Measurements from ENCODE around the gene CHTF18. TPM values are rescaled to one million over a fixed set of nuclear protein-coding genes. Genes with fewer than 3 reads are reported as not detected.

The CHTF18 gene
- polyA plus RNA-seq, 4 donors, result 16.0 to 47.6 (median 28.0) TPM

GRCh38 chr16:759110-759910 lies 29.1 kb upstream of the CHTF18 start:
- no peak for DNase-seq (ENCODE audit: low read depth in 4 of 4, low spot score in 2 of 4)

DNA sequence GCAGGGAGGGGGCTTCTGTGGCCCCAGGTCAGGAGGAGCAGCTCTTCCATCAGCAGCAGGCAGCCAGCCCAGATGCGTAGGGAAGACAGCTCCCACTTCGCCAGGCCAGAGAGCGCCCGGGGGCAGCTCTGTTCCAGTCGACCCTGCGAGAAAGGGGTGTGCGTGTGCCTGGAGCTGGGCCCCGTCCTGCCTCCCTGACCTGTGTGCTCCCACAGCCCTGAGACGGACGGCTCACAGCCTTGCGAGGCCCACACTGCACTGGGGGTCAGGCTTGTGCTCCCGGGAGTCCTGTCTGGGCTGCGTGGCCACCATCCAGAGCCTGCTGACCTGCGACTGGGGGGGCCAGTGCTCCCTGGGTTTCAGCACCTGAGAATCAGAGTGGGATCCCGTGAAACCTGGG lies 28.4 kb upstream of the CHTF18 start:
- no peak for DNase-seq (ENCODE audit: low read depth in 4 of 4, low spot score in 2 of 4)

DNA sequence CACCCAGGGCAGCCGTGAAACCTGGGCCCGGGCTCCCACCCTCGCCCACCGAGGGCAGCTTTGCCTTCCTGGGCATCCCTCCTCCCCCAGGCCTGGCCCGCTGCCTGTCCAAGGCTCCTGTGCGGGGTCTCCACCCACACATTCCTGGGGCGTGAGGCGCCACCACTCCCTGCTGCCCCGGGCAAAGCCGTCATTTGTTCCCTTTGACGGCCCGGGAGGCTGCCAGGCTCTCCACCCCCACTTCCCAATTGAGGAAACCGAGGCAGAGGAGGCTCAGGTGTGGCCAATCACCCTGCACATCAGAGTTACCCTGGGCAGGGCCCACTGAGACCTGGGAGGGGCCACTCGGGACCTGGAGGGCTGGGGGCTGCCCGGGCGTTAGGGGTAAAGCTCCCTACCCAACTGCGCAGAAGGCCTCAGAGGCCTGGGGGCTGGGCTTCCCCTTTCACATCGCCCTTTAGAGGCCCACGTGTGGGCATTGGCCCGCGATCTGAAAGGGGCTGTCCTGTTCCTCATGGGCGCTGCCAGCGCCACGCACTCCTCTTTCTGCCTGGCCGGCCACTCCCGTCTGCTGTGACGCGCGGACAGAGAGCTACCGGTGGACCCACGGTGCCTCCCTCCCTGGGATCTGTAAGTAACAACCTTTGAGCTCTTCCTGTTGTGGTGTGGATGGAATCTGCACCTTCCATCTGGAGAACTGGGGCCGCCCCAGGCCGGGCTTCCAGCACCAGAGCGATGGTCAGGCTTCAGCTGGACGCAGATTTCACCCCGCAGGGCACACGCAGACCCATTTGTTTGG lies 27.7 kb upstream of the CHTF18 start, which contains the start of gene MSLN:
Gene MSLN (plus strand): TSS at position 190 of the 799 bp plus-strand sequence. CDS start 1,947 bp downstream, outside the sequence.
- DNase-seq (ENCODE audit: low read depth in 4 of 4, low spot score in 2 of 4), result no peak

GRCh38 chr16:761625-762513 lies 26.6 kb upstream of the CHTF18 start:
- DNase-seq (ENCODE audit: low read depth in 4 of 4, low spot score in 2 of 4), result no peak

DNA sequence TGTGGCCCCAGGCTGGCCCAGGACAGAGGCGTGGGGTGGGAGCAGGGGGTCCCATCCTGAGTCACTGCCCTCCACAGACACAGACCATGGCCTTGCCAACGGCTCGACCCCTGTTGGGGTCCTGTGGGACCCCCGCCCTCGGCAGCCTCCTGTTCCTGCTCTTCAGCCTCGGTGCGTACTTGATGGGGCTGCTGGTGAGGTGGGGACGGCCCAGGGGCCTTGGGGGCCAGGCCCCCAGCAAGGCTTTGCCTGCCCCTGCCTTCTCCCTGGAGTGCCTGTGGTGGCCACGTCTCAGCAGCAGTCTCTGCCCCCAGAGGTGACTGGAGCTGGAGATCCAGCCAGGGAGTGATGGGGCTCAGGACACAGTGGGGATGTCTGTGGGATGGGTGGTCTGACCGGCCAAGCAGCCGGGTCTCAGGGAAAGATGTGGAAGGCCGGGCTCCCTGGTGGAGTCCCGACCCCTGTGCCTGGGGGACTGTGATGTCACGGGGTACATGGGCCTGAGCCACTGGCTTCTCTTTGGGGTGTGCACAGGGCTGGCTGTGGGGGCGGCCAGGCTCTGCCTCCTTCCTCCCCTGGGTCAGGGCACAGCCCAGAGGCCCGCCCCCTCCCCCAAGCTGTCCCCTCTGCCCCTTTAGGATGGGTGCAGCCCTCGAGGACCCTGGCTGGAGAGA lies 25.7 kb upstream of the CHTF18 start:
- DNase-seq (ENCODE audit: low read depth in 4 of 4, low spot score in 2 of 4), result no peak

DNA sequence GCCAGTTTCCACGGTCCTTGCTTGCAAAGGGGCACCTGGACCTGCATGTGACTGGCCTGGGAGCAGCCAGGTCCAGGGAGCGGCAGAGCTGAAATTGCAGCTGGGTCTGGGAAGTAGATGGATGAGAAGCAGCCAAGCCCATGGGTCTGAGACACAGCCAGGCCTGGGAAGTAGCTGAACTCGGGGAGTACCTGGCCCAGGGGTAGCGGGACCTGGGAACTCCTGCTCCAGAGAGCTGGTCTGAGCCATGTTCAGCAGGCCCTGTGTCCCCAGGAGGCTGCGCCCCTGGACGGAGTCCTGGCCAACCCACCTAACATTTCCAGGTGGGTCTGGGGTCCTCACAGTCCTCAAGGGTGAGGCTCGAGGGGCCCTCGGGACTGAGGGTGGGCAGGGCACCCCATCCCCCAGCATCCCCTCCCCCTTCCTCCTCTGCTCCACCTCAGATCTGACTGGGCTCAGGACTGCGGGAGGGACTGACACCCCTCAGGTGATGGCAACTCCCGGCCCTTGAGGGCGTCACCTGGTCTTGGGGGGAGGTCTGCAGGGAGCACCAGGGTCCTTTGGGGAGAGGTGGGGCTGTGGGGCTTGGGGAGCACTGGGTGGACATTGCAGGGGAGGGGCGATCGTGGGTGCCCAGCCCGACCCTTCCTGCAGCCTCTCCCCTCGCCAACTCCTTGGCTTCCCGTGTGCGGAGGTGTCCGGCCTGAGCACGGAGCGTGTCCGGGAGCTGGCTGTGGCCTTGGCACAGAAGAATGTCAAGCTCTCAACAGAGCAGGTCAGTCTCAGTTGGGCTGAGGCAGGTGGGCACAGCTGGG lies 24.8 kb upstream of the CHTF18 start:
- no peak for DNase-seq (ENCODE audit: low read depth in 4 of 4, low spot score in 2 of 4)

DNA sequence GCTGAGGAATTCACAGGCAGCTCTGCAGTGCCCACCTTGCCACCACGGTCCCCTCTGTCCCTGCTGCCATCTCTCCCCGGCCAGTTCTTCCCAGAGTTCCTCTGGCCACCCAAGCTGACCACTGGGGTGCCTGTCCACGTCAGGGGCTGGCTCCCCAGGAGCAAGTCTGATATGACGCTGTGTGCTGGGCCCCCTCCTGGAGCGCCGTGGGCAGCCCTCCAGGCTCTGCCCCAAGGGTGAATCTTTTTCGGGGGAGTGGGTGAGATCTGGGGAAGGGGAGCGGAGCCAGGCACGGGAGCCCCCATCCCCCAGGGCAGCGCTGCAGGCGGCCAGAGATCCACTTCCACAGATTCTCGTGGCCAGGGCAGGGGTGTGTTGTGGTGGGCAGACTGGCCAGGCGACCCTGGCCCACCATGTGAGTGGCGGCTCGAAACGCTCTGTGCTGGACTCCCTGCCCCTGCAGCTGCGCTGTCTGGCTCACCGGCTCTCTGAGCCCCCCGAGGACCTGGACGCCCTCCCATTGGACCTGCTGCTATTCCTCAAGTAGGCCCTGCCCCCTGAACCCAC lies 24.2 kb upstream of the CHTF18 start:
- DNase-seq (ENCODE audit: low read depth in 4 of 4, low spot score in 2 of 4), result no peak

DNA sequence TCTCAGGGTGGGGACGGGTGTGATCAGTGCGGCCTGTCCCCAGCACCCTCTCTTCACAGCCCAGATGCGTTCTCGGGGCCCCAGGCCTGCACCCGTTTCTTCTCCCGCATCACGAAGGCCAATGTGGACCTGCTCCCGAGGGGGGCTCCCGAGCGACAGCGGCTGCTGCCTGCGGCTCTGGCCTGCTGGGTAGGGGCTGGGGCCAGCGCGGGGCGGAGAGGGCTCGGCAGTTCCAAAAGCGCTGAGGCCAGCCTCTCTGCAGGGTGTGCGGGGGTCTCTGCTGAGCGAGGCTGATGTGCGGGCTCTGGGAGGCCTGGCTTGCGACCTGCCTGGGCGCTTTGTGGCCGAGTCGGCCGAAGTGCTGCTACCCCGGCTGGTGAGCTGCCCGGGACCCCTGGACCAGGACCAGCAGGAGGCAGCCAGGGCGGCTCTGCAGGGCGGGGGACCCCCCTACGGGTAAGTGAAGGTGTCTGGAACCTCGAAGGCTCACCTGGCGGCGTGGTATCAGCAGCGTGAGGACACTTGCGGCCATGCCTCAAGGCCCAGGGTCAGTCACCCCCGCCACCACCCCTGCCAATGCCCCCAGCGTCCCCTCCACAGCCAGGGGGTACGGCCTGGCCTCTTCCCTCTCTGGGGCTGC lies 23.5 kb upstream of the CHTF18 start:
- no peak for DNase-seq (ENCODE audit: low read depth in 4 of 4, low spot score in 2 of 4)

- no peak for DNase-seq (ENCODE audit: low read depth in 4 of 4, low spot score in 2 of 4)
These were observed 22.9 kb upstream of the CHTF18 start for GRCh38 chr16:765488-765865.

DNA sequence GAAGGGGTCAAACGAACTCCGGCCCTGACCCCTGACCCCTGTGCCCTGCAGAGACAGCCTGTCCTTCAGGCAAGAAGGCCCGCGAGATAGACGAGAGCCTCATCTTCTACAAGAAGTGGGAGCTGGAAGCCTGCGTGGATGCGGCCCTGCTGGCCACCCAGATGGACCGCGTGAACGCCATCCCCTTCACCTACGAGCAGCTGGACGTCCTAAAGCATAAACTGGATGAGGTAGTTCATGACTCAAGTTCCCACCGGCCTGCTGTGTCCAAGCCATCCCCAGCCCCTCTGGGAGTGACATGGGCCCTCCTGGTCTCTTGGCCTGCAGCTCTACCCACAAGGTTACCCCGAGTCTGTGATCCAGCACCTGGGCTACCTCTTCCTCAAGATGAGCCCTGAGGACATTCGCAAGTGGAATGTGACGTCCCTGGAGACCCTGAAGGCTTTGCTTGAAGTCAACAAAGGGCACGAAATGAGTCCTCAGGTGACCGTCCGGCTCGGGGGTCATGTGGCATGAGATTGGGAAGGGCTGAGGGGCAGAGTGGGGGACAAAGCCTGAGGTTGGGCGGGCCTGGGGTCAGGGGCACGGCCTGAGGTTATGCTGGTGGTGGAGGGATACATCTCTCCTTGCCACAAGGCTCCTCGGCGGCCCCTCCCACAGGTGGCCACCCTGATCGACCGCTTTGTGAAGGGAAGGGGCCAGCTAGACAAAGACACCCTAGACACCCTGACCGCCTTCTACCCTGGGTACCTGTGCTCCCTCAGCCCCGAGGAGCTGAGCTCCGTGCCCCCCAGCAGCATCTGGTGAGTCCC lies 22.2 kb upstream of the CHTF18 start:
- no peak for DNase-seq (ENCODE audit: low read depth in 4 of 4, low spot score in 2 of 4)

GRCh38 chr16:766820-767640 lies 21.4 kb upstream of the CHTF18 start:
- no peak for DNase-seq (ENCODE audit: low read depth in 4 of 4, low spot score in 2 of 4)

GRCh38 chr16:767743-768235 lies 20.6 kb upstream of the CHTF18 start:
- DNase-seq (ENCODE audit: low read depth in 4 of 4, low spot score in 2 of 4), result no peak

DNA sequence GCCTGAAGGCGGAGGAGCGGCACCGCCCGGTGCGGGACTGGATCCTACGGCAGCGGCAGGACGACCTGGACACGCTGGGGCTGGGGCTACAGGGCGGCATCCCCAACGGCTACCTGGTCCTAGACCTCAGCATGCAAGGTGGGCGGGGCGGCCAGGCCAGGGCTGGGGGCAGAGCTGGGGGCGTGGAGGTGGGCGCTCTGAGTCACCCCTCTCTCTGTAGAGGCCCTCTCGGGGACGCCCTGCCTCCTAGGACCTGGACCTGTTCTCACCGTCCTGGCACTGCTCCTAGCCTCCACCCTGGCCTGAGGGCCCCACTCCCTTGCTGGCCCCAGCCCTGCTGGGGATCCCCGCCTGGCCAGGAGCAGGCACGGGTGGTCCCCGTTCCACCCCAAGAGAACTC lies 20.0 kb upstream of the CHTF18 start:
- DNase-seq (ENCODE audit: low read depth in 4 of 4, low spot score in 2 of 4), result no peak

GRCh38 chr16:769184-769784 lies 19.1 kb upstream of the CHTF18 start:
- no peak for DNase-seq (ENCODE audit: low read depth in 4 of 4, low spot score in 2 of 4)

- DNase-seq (ENCODE audit: low read depth in 4 of 4, low spot score in 2 of 4), result no peak
These were observed 18.5 kb upstream of the CHTF18 start for GRCh38 chr16:769934-770333.

DNA sequence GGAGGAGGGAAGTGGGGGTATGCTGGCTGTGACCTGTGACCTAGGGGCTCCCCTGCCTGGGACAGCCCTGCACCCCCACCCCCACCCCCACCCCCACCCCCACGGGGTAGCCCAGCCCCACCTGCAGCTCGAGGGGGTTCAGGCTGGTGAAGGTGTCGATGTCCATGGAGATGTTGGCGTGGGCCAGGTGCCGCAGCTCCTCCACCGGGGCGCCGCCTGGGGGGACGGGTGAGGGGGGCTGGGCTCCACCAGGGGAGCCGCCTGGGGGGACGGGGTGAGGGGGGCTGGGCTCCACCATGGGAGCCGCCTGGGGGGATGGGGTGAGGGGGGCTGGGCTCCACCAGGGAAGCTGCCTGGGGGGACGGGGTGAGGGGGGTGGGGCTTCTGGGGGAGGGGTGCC lies 18.0 kb upstream of the CHTF18 start:
- no peak for DNase-seq (ENCODE audit: low read depth in 4 of 4, low spot score in 2 of 4)
